ENCODE data around the gene AGR3. TPM values are rescaled to one million over a fixed set of nuclear protein-coding genes. Genes with fewer than 3 reads are reported as not detected.

AGR3 gene
- total RNA-seq, 1 donor from 2014 or later: not detected

- DNase-seq (ENCODE audit: low spot score): no peak
- Mint-ChIP-seq H3K4me3 (no peak overlapping the region), H3K4me1 (ENCODE audit: low read depth) (no peaks in the 10 kb centered on the region), H3K9me3 (no peaks in the 10 kb centered on the region), H3K27ac (no peak overlapping the region), H3K36me3 (ENCODE audit: low read depth) (no peaks in the 10 kb centered on the region), H3K27me3 (ENCODE audit: insufficient read depth) (peaks cover 4% of the 10 kb centered on the region)
- intact Hi-C loops (cut with micrococcal nuclease): loop anchor here (5.0 kb wide), 1 partner anchor 164 kb away; the partner anchor contains the start of gene TSPAN13
Measured at GRCh38 chr7:16916105-16916639, 34.4 kb upstream of the AGR3 start.

GRCh38 chr7:16915405-16915804, 33.6 kb upstream of the AGR3 start:
- Mint-ChIP-seq H3K27me3 (ENCODE audit: insufficient read depth) (peaks cover 4% of the 10 kb centered on the region), H3K9me3 (no peaks in the 10 kb centered on the region), H3K4me3 (no peak overlapping the region), H3K27ac (no peak overlapping the region), H3K4me1 (ENCODE audit: low read depth) (no peaks in the 10 kb centered on the region), H3K36me3 (ENCODE audit: low read depth) (no peaks in the 10 kb centered on the region)
- DNase-seq (ENCODE audit: low spot score): no peak
- intact Hi-C loops (cut with micrococcal nuclease): loop anchor here (5.0 kb wide), 1 partner anchor 163 kb away; the partner anchor contains the start of gene TSPAN13

DNA sequence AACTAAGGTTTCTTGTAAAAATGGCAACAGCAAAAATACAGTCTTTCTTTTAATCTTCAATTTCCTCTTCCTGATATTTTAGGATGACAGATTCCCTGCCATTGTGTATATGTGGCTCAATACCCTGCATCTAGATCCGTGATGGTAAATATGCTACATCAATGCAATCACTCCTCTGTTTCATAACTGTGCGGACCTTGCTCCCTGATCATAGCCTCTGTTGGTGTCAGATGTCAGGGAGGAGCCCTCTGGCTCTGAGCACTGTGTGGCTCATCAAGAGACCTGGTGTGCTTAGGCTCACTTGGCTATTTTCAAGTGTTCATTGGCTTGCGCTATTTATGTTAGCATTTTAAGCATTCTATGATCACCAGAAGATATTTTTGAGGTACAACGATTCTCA, 33.0 kb upstream of the AGR3 start:
- intact Hi-C loops (cut with micrococcal nuclease): loop anchor here (5.0 kb wide), 1 partner anchor 162 kb away; the partner anchor contains the start of gene TSPAN13
- H3K27me3 Mint-ChIP-seq (ENCODE audit: insufficient read depth): peaks cover 6% of the 10 kb centered on the region

DNA sequence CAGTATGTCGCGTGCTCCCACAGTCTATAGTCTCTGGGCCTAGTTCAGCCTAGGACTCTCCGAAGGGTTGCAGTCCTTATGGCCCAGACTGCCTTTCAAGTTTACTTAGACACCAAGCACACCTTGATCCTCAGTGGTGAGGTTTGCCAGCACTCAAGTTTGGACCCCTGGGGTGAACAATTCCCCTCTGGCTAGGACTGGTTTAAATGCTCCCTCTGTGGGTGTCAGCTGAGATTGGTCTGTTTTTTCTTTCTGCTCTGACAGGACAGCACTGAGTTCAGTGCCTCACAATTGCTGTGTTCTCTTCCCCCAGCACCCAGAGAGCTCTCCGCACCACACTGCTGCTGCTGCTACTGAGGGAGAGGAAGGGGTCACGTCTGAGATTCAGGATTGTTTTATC, 31.9 kb upstream of the AGR3 start:
- Mint-ChIP-seq H3K27me3 (ENCODE audit: insufficient read depth) (peaks cover 10% of the 10 kb centered on the region), H3K4me1 (ENCODE audit: low read depth) (no peaks in the 10 kb centered on the region), H3K27ac (no peak overlapping the region), H3K36me3 (ENCODE audit: low read depth) (no peaks in the 10 kb centered on the region), H3K9me3 (no peaks in the 10 kb centered on the region), H3K4me3 (no peak overlapping the region)
- no peak for DNase-seq (ENCODE audit: low spot score)
- intact Hi-C loops (cut with micrococcal nuclease): no loop called here

More for the DNA sequence above, 33.0 kb upstream of the AGR3 start:
- no peaks in the 10 kb centered on the region for H3K4me1 Mint-ChIP-seq (ENCODE audit: low read depth)
- no peaks in the 10 kb centered on the region for H3K36me3 Mint-ChIP-seq (ENCODE audit: low read depth)
- no peak overlapping the region for H3K27ac Mint-ChIP-seq
- no peak for DNase-seq (ENCODE audit: low spot score)
- no peaks in the 10 kb centered on the region for H3K9me3 Mint-ChIP-seq
- no peak overlapping the region for H3K4me3 Mint-ChIP-seq

DNA sequence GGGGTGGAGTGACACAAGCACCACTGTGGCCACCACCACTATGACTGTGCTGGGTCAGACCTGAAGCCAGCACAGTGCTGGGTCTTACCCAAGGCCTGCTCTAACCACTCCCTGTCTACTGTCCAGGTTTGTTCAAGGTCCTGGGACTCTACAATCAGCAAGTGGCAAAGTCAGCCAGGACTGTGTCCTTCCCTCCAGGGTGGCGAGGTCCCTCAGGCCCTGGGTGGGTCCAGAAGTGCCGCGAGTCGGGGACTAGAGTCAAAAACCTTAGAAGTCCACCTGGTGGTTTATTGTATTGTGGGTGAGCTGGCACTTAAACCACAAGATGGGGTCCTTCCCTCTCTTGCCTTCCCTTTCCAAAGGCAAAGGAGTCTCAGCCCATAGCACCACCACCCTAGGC, 30.8 kb upstream of the AGR3 start:
- Mint-ChIP-seq H3K4me1 (ENCODE audit: low read depth) (no peaks in the 10 kb centered on the region), H3K27ac (no peak overlapping the region), H3K9me3 (no peaks in the 10 kb centered on the region), H3K4me3 (no peak overlapping the region), H3K27me3 (ENCODE audit: insufficient read depth) (peaks cover 11% of the 10 kb centered on the region), H3K36me3 (ENCODE audit: low read depth) (no peaks in the 10 kb centered on the region)
- DNase-seq (ENCODE audit: low spot score): no peak
- intact Hi-C loops (cut with micrococcal nuclease): no loop called here

DNA sequence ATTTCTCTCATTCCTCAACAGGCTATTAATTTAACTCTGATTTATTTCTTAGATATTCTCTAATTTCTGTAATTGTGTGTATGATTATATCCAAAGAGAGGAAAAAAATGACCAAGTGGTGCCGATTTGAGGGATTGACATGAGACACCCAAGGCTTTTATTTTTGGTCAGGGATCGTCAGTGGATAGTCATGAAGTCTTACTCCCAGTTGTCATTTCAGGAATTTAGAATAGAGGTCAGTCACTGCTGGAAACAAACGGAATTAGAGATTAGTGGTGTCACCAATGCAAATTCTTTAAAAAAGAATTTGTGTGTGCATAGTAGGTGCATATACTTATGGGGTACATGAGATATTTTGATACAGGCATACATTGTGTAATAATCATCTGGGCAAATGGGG, 26.8 kb upstream of the AGR3 start:
- no peak for DNase-seq (ENCODE audit: low spot score)
- Mint-ChIP-seq H3K27me3 (ENCODE audit: insufficient read depth) (peaks cover 11% of the 10 kb centered on the region), H3K36me3 (ENCODE audit: low read depth) (no peaks in the 10 kb centered on the region), H3K4me1 (ENCODE audit: low read depth) (no peaks in the 10 kb centered on the region), H3K27ac (no peak overlapping the region), H3K4me3 (no peak overlapping the region), H3K9me3 (no peaks in the 10 kb centered on the region)
- intact Hi-C loops (cut with micrococcal nuclease): no loop called here

DNA sequence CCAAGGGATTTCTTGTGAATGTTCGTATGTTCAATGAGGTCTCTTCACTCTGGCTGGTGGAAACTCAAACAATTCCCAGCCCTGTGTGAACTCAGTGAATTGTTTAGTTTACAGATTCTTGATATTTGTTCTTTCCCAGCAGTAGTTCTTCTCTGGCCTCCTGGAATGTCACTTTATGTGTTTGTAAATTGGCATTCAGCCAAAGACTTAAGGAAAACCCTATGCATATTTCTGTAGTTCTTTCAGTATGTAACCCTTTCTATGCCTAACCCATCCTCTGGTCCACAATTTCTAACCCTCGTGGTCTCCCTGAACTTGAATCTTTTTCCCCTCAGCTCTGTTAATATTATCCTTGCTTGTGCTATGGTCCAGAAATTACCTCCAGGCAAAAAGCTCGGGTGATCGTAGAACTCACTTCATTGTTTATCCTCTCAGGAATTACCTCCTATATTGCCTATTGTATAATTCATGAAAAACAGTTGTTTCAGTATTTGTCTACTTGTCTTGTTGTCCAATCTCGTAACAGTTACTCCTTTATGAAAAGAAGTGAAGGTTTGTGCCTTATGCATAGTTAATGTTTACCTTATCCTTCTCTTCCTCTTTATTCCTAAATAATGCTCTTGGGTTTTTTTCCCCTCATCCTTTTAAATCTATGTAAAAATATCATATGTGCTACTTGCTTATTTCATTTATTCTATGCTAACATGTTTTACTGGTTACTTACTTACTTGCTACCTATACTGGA, 23.7 kb upstream of the AGR3 start:
- intact Hi-C loops (cut with micrococcal nuclease): no loop called here

GRCh38 chr7:16904076-16904475, 22.3 kb upstream of the AGR3 start:
- H3K27me3 Mint-ChIP-seq (ENCODE audit: insufficient read depth): peaks cover 8% of the 10 kb centered on the region
- H3K27ac Mint-ChIP-seq: no peak overlapping the region
- intact Hi-C loops (cut with micrococcal nuclease): no loop called here
- H3K36me3 Mint-ChIP-seq (ENCODE audit: low read depth): no peaks in the 10 kb centered on the region
- H3K9me3 Mint-ChIP-seq: no peaks in the 10 kb centered on the region
- H3K4me1 Mint-ChIP-seq (ENCODE audit: low read depth): no peaks in the 10 kb centered on the region
- DNase-seq (ENCODE audit: low spot score): no peak
- H3K4me3 Mint-ChIP-seq: no peak overlapping the region

More for the DNA sequence above, 23.7 kb upstream of the AGR3 start:
- peaks cover 13% of the 10 kb centered on the region for H3K27me3 Mint-ChIP-seq (ENCODE audit: insufficient read depth)
- no peaks in the 10 kb centered on the region for H3K36me3 Mint-ChIP-seq (ENCODE audit: low read depth)
- no peaks in the 10 kb centered on the region for H3K9me3 Mint-ChIP-seq
- no peaks in the 10 kb centered on the region for H3K4me1 Mint-ChIP-seq (ENCODE audit: low read depth)
- H3K4me3 Mint-ChIP-seq: no peak overlapping the region
- no peak for DNase-seq (ENCODE audit: low spot score)
- no peak overlapping the region for H3K27ac Mint-ChIP-seq

- no peaks in the 10 kb centered on the region for H3K36me3 Mint-ChIP-seq (ENCODE audit: low read depth)
- intact Hi-C loops (cut with micrococcal nuclease): no loop called here
- no peaks in the 10 kb centered on the region for H3K4me1 Mint-ChIP-seq (ENCODE audit: low read depth)
- H3K9me3 Mint-ChIP-seq: no peaks in the 10 kb centered on the region
- no peak for DNase-seq (ENCODE audit: low spot score)
- no peak overlapping the region for H3K27ac Mint-ChIP-seq
- peaks cover 6% of the 10 kb centered on the region for H3K27me3 Mint-ChIP-seq (ENCODE audit: insufficient read depth)
- H3K4me3 Mint-ChIP-seq: no peak overlapping the region
Measured at GRCh38 chr7:16900209-16900768, 18.5 kb upstream of the AGR3 start.

DNA sequence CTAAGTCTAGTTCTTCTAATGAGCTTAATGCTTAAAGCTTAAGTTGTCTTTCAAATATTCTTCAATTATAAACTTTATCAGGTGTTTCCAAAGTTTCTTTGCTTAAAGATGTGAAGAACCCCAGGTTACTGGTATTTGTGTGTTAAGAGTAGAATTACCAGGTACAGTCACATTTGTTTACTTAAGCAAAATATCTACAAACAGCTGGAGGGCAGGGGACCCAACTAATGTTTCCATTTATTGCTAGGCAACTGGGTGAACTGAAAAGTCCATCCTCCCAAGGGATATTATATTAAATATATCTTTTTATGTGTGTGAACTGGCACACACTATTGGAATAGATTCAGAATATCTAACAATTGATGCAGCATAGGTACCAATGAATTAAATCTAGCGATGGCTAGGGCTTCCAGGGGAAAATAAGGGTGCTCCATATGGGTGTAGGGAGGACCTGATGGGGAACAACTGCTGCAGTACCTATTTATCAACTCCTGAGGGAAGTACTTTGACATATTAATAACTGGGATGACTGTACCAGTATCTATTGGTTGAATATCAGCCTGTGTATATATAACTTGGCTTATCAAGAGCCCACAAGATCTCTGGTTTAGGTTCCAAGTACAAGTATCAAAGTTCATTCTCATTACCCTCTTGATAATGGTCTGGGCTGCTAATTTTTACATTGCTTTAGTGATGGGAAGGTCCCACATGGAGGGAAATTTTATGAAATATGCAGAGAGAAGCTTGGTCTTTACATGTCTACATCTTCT, 10.3 kb upstream of the AGR3 start:
- peaks cover 4% of the 10 kb centered on the region for H3K27me3 Mint-ChIP-seq (ENCODE audit: insufficient read depth)
- intact Hi-C loops (cut with micrococcal nuclease): loop anchor here (2.0 kb wide), 1 partner anchor 27 kb away; no protein-coding TSS in a partner anchor
- H3K4me1 Mint-ChIP-seq (ENCODE audit: low read depth): peaks cover 9% of the 10 kb centered on the region
- H3K27ac Mint-ChIP-seq: no peak overlapping the region
- H3K9me3 Mint-ChIP-seq: no peaks in the 10 kb centered on the region
- no peaks in the 10 kb centered on the region for H3K36me3 Mint-ChIP-seq (ENCODE audit: low read depth)
- no peak overlapping the region for H3K4me3 Mint-ChIP-seq
- DNase-seq (ENCODE audit: low spot score): no peak

DNA sequence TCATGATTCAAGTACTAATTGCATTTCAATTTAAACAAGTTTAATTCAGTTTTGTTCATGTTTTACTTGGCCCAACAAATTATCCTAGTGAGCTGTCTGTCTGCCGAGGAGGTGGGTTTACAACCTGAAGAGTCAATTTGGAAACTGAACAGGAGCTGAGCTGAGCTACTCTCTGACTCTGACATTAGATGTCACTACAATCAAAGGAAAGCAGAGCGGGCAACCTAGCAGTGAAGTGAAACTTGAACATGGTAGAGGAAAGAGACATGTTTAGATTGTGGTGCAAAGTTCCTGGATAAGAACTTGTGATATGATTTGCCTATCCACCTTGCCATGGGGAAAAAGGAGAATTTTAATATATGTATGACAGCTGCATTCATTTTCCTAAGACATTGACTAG, 9.6 kb upstream of the AGR3 start:
- H3K36me3 Mint-ChIP-seq (ENCODE audit: low read depth): no peaks in the 10 kb centered on the region
- no peak for DNase-seq (ENCODE audit: low spot score)
- intact Hi-C loops (cut with micrococcal nuclease): loop anchor here (2.0 kb wide), 1 partner anchor 27 kb away; no protein-coding TSS in a partner anchor
- peaks cover 4% of the 10 kb centered on the region for H3K27me3 Mint-ChIP-seq (ENCODE audit: insufficient read depth)
- H3K27ac Mint-ChIP-seq: no peak overlapping the region
- no peak overlapping the region for H3K4me3 Mint-ChIP-seq
- H3K4me1 Mint-ChIP-seq (ENCODE audit: low read depth): peaks cover 9% of the 10 kb centered on the region
- no peaks in the 10 kb centered on the region for H3K9me3 Mint-ChIP-seq

DNA sequence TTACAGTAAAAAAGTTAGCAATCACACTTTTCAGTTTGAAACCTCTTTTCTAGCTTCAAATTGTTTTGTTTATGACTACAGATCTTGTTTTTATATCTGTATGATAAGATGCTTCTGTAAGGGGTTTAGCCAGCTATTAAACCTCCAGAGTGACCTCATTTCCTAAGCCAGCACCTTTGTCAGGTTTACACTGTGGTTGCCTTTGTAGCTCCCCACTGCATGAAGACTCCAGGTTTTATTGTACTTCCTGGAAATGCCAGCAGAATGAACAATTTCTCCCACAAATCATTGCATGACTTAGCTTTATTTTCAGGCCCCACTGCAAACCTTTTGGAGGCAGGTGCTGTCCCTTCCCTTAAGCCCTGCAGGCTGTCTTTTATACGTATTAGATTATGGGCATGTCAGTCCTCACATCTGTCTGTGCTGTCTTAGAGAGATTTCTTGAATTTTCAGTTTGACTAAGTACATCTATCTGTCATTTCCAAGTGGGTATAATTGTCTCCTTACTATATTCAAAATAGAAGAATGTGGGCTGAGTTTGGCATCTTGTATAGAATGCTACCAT, 8.2 kb upstream of the AGR3 start:
- intact Hi-C loops (cut with micrococcal nuclease): loop anchor here (2.0 kb wide), 1 partner anchor 29 kb away; no protein-coding TSS in a partner anchor
- DNase-seq (ENCODE audit: low spot score): no peak
- H3K9me3 Mint-ChIP-seq: no peaks in the 10 kb centered on the region

More for the DNA sequence above, 8.2 kb upstream of the AGR3 start:
- Mint-ChIP-seq H3K27ac (no peak overlapping the region), H3K27me3 (ENCODE audit: insufficient read depth) (peaks cover 10% of the 10 kb centered on the region), H3K4me3 (no peak overlapping the region), H3K4me1 (ENCODE audit: low read depth) (peaks cover 9% of the 10 kb centered on the region), H3K36me3 (ENCODE audit: low read depth) (no peaks in the 10 kb centered on the region)
